ENCODE measurements around the gene GPSM3. TPM values are rescaled to one million over a fixed set of nuclear protein-coding genes. Genes with fewer than 3 reads are reported as not detected.

GPSM3 gene
- total RNA-seq, 1 donor: 2.6 TPM

DNA sequence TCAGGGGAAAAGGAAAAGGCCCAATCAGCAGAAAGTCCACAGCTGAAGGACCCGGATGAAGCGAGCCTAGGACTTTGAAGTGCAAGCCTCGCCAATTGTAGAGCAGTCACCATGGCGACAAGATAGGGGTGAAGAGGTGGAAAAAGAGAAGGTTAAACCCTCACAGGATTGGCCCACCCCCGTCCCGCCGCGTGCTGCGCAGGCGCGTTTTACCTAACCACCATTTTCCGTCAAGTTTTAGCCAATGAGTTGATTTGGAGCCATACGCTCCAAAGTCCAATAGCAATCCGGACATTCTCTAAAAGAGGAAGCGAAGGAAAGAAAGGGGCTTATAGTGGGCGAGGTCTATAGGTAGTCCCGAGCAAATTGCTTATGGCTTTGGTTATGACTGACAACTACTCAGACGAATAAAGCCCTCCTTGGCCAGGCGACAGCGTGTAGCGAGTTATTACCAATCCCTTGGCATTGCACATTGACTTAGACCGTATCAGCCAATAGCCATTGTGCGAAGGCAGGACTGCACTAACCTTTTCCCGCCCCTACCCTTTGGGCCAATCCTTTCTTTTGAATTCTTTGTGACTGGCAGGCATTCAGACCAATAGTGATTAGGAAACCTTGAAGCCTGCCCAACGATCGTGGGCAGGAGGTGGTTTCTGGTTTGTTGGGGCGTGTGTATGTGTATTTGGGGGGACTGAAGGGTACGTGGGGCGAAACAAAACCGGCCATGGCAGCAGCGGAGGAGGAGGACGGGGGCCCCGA is 14.5 kb downstream of the GPSM3 start, which contains the start of gene RNF5:
Gene RNF5, plus strand, starts transcription at position 618 of the 759 bp plus-strand sequence. Its CDS starts 107 bp downstream, at position 725.
- H3K4me3 ChIP-seq (ENCODE audit: low read depth, low read length): peak within 1 kb of the TSS; percentile 92
- peak; percentile 100 for DNase-seq (ENCODE audit: low read depth)
- no peak for TF ChIP-seq CTCF (IDR thresholded peaks at IDR 0.05; ENCODE audit: insufficient read depth, low read depth, low read length)

DNA sequence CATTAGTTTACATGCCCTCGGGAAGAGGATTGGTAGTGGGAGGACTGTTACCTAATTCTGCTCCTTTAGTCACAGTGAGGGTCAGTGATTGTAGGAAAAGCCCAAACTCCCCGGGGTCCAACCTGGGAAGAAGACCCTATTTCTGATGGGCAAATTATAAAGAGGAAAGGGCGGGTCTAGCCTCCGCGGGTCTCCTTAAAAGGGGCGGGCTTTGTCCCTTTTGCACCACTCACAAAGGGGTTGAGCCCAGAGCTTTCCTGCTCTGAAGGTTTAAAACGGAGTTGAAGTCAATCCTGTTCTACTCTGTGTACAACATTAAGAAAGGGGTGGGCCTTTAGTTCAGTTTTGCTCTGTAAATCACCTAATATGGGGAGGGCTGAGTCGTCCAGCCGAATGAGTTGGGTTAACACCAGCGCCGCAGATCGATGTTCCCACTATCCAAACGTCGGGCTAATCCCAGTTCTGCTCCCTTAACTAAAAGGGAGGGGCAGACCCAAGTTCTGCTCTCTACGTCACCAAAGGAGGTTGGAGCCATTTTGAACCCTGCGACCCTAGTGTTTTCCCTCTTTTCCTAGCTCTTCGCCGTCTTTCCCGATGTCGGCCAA is 15.2 kb downstream of the GPSM3 start:
- TF ChIP-seq CTCF (IDR thresholded peaks at IDR 0.05; ENCODE audit: insufficient read depth, low read depth, low read length): no peak
- DNase-seq (ENCODE audit: low read depth): no peak
- H3K4me3 ChIP-seq (ENCODE audit: low read depth, low read length): peak overlapping the region; percentile 92

DNA sequence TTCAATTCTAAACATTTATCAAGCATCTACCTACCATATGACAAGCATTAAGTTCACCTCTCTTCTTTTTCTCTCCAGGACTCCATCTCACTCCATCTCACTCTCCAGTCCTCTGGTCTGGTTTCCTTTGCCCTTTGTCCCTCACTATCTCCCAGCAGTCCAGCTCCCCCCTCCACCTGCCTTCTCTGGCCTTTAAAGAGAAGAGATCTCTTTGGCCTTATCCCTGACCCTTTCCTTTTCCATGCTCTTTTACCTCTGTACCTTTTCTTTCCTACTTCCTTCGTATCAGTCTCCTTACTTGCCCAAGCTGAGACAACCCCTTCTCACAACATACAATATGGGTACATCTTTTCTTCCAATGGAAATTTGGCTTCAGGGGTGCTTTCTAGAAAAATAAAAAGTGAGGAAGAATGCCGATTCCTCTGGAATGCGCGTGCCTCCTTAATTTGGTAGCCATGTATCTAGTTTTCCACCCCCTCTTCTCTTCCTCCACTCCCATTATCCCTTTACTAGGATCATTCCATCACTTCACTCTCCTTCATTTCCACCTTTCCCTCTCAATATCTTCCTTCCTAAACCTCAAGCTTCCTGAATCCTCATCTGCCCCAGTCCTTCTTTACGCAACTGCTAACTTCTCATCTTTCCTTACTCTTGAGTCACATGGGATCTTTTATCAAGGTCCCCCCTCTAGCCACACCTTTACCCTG is 15.8 kb downstream of the GPSM3 start:
- TF ChIP-seq CTCF (IDR thresholded peaks at IDR 0.05; ENCODE audit: insufficient read depth, low read depth, low read length): no peak
- DNase-seq (ENCODE audit: low read depth): peak; percentile 86
- H3K4me3 ChIP-seq (ENCODE audit: low read depth, low read length): peak overlapping the region; percentile 92

DNA sequence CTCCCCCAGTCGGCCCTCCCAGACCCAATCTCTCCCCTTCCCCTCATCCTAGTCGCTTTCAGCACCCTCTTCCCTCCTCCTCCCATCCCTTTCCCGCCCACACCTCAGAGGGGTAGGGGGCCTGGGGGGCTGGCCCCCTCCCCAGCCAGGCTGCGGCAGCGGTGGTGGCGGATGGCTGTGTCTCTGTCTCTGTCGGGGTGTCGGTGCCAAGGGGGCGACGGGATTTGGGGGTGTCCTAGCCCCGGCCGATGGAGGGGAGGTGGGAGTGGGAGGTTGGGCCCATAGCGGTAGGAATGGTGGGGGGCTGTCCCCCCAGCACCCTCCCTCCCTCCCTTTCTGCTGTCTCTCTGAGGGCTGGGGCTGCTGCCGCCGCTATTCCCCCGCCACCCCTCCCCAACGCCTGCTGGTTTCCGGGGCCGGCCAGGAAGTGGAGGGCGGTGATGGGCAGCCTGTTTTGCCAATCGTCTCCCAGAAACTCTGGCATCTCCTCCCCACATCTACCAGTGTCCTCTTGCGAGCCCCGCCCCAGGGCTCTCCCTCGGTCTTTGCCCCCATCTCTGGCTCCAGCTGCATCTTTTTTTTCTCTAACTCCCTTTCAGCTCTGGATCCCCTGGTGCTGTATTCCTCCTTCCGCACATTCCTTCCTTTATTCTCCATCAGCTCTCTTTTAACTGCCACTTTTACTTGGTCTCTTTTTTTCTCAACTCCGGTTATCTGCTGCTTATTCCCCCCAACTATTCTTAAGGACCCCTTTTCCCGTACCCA is 16.6 kb downstream of the GPSM3 start, which contains the start of gene AGPAT1:
Gene AGPAT1, minus strand, starts transcription at position 374 of the 765 bp plus-strand sequence. CDS start 4,588 bp downstream, outside the sequence.
- no peak for TF ChIP-seq CTCF (IDR thresholded peaks at IDR 0.05; ENCODE audit: insufficient read depth, low read depth, low read length)
- peak; percentile 97 for DNase-seq (ENCODE audit: low read depth)
- H3K4me3 ChIP-seq (ENCODE audit: low read depth, low read length): peak within 1 kb of the TSS; percentile 92

GRCh38 chr6:32175322-32175710 is 17.1 kb downstream of the GPSM3 start:
- H3K4me3 ChIP-seq (ENCODE audit: low read depth, low read length): peak overlapping the region; percentile 92
- no peak for TF ChIP-seq CTCF (IDR thresholded peaks at IDR 0.05; ENCODE audit: insufficient read depth, low read depth, low read length)
- no peak for DNase-seq (ENCODE audit: low read depth)

- peak overlapping the region; percentile 92 for H3K4me3 ChIP-seq (ENCODE audit: low read depth, low read length)
- no peak for TF ChIP-seq CTCF (IDR thresholded peaks at IDR 0.05; ENCODE audit: insufficient read depth, low read depth, low read length)
- DNase-seq (ENCODE audit: low read depth): no peak
Observed at GRCh38 chr6:32174416-32174815, 18.0 kb downstream of the GPSM3 start.
